ENCODE measurements around the gene IL10RA. TPM values are rescaled to one million over a fixed set of nuclear protein-coding genes. Genes with fewer than 3 reads are reported as not detected.
"Not testable (repeated sequence)": the region's sequence is repeated elsewhere in the genome, so short reads cannot be mapped to it uniquely, and the experiment has no call there.

The IL10RA gene
- total and polyA plus RNA-seq, 9 of the 15 experiments (the other 6 are each of a cell fraction or from before 2014, with no cell fraction given) = 0.17 to 17.3 (median 2.9) TPM

GRCh38 chr11:118007563-118008270 is 21.5 kb downstream of the IL10RA start (continued):
- TF ChIP-seq PRDM10 (IDR thresholded peaks at IDR 0.05; ENCODE audit: partially characterized antibody) (peak; percentile 53), RNF2 (IDR thresholded peaks at IDR 0.05) (peak; percentile 63; the same call in 1 of the 2 replicates), NR2C1 (tag; IDR thresholded peaks at IDR 0.05) (0 out of 2 replicates have a peak, but pooled peaks have one; percentile 22), HDAC3 (IDR thresholded peaks at IDR 0.05; ENCODE audit: borderline replicate concordance, partially characterized antibody) (peak; percentile 16), MTA1 (IDR thresholded peaks at IDR 0.05; ENCODE audit: borderline replicate concordance) (peak; percentile 64; the same call in 1 of the 2 replicates), CTCF (IDR thresholded peaks at IDR 0.05 in 2 of 3, conservative IDR thresholded peaks at IDR 0.05 in 1 of 3; ENCODE audit: insufficient read depth in 2 of 3, low read depth in 1 of 3, low read length in 3 of 3) (0 out of 6 replicates have a peak, but pooled peaks of 1 of the 3 experiments have one; percentile 2), HDAC2 (IDR thresholded peaks at IDR 0.05) (peak; percentile 95), ZNF263 (CRISPR knock-in tag; IDR thresholded peaks at IDR 0.05; ENCODE audit: borderline replicate concordance) (peak; percentile 96), RREB1 (CRISPR knock-in tag; IDR thresholded peaks at IDR 0.05) (0 out of 2 replicates have a peak, but pooled peaks have one; percentile 68), VEZF1 (CRISPR knock-in tag; IDR thresholded peaks at IDR 0.05) (peak; percentile 58; the same call in 1 of the 2 replicates), HDAC1 (IDR thresholded peaks at IDR 0.05) (peak in 1 of 2 experiments; percentile 90; a peak in 2 of 4 replicates), KLF16 (IDR thresholded peaks at IDR 0.05) (peak; percentile 61; the same call in 1 of the 2 replicates)
- not testable (repeated sequence) for TF ChIP-seq NR2C1 (IDR thresholded peaks at IDR 0.05)
